ENCODE results near the gene COL13A1.

The COL13A1 gene

DNA sequence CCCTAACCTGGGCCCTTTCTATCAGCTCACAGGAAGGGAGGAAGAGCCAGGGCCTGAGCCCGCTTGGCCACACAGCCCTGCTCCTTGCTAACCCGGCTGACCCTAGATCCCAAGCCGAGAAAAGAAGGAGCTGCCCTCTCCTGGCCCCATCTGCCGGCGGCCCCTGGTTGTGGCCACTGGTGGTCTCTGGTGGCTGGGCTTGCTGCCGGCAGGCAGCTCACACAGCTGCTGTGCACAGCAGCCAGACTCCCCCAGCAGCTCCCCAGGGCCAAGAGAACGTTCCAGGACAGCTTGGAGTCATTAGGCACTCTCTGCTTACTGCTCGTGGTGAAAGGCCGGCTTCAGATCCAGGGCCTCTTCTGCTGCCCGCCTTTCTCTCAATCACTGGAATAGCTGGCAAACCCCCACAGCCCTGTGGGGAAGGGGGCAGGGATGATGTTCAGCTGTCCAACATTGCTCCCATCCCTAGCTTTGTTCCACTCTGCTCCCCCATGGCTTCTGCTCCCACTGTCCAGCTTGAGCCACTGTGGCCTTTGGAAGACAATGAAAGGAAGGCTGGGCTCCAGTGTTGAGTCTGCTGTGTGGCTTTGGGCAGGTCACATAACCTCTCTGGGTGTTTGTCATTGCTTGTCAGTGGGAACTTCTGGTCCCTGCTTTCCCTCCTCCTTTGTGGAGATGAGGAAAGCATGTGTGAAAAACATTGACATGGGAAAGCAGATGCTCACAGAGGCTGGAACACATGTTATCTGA is 35.4 kb upstream of the COL13A1 start:
- no peak overlapping the region for H3K9ac ChIP-seq (ENCODE audit: low read length in 5 of 5)
- H3K4me3 ChIP-seq (ENCODE audit: low read depth in 1 of 5, low read length in 5 of 5) = no peak overlapping the region
- H3K36me3 ChIP-seq (ENCODE audit: control insufficient read depth in 5 of 5, insufficient read depth in 5 of 5, low read length in 5 of 5) = no peaks in the 10 kb centered on the region
- no peak overlapping the region for H3K27ac ChIP-seq (ENCODE audit: low read depth, low read length)
- H3K9me3 ChIP-seq (ENCODE audit: control insufficient read depth in 5 of 5, low read length in 5 of 5) = no peaks in the 10 kb centered on the region
- H3K27me3 ChIP-seq (ENCODE audit: control insufficient read depth in 5 of 5, insufficient read depth in 4 of 5, low read length in 5 of 5) = peaks cover 0 to 49% (median 16%) of the 10 kb centered on the region in 5 donors
- peaks cover 0 to 6% (median 2%) of the 10 kb centered on the region in 5 donors for H3K4me1 ChIP-seq (ENCODE audit: control insufficient read depth in 5 of 5, insufficient read depth in 5 of 5, low read length in 5 of 5)

DNA sequence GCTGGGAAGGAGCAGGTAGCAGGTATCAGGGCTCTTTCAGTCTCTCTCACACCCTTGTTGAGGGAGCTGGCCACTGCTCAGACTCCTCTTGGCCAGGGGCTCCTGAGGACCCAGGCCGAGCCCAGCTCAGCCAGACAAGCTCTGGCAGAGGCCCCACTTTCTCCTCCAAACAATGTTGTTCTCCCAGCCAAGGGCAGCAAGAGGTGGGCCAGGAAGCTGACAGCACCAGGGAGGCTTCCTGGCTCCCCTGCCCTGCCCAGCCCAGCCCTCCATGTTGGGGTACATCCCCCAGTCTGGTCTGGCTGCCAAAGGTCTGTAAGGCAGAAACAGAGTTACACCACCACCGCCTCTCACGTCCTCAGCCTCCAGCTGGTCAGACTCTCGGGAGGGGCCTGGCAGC is 33.9 kb upstream of the COL13A1 start:
- H3K27ac ChIP-seq (ENCODE audit: low read depth, low read length) = no peak overlapping the region
- H3K4me3 ChIP-seq (ENCODE audit: low read depth in 1 of 5, low read length in 5 of 5) = no peak overlapping the region
- peaks cover 0 to 3% (median under 1%) of the 10 kb centered on the region in 5 donors for H3K9me3 ChIP-seq (ENCODE audit: control insufficient read depth in 5 of 5, low read length in 5 of 5)
- no peak overlapping the region for H3K9ac ChIP-seq (ENCODE audit: low read length in 5 of 5)
- peaks cover 0 to 42% (median 14%) of the 10 kb centered on the region in 5 donors for H3K27me3 ChIP-seq (ENCODE audit: control insufficient read depth in 5 of 5, insufficient read depth in 4 of 5, low read length in 5 of 5)
- H3K4me1 ChIP-seq (ENCODE audit: control insufficient read depth in 5 of 5, insufficient read depth in 5 of 5, low read length in 5 of 5) = peaks cover 0 to 6% (median 2%) of the 10 kb centered on the region in 5 donors
- H3K36me3 ChIP-seq (ENCODE audit: control insufficient read depth in 5 of 5, insufficient read depth in 5 of 5, low read length in 5 of 5) = no peaks in the 10 kb centered on the region

DNA sequence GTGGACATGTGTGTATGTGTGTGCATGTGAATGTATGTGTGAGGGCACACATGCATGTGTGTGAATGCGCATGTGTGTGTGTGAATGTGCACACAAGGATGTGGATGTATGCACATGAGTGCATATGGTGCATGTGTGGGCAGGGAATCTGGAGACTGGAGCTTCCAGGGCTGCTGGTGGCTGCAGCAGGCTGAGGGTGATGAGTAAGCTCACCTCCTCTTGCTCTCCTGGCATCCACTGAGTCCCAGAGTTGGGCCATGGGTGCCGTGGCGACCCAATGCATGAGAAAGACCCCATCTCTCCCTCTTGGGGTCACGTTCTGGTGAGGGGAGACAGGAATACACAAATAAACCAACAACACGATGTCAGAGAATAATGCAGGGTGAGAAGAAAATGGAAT is 33.3 kb upstream of the COL13A1 start:
- Histone ChIP-seq H3K4me1 (ENCODE audit: control insufficient read depth in 5 of 5, insufficient read depth in 5 of 5, low read length in 5 of 5) (peaks cover 0 to 6% (median 2%) of the 10 kb centered on the region in 5 donors), H3K9ac (ENCODE audit: low read length in 5 of 5) (no peak overlapping the region), H3K36me3 (ENCODE audit: control insufficient read depth in 5 of 5, insufficient read depth in 5 of 5, low read length in 5 of 5) (no peaks in the 10 kb centered on the region), H3K4me3 (ENCODE audit: low read depth in 1 of 5, low read length in 5 of 5) (no peak overlapping the region), H3K9me3 (ENCODE audit: control insufficient read depth in 5 of 5, low read length in 5 of 5) (peaks cover 0 to 7% (median 5%) of the 10 kb centered on the region in 5 donors), H3K27me3 (ENCODE audit: control insufficient read depth in 5 of 5, insufficient read depth in 4 of 5, low read length in 5 of 5) (peaks cover 0 to 42% (median 13%) of the 10 kb centered on the region in 5 donors), H3K27ac (ENCODE audit: low read depth, low read length) (no peak overlapping the region)

DNA sequence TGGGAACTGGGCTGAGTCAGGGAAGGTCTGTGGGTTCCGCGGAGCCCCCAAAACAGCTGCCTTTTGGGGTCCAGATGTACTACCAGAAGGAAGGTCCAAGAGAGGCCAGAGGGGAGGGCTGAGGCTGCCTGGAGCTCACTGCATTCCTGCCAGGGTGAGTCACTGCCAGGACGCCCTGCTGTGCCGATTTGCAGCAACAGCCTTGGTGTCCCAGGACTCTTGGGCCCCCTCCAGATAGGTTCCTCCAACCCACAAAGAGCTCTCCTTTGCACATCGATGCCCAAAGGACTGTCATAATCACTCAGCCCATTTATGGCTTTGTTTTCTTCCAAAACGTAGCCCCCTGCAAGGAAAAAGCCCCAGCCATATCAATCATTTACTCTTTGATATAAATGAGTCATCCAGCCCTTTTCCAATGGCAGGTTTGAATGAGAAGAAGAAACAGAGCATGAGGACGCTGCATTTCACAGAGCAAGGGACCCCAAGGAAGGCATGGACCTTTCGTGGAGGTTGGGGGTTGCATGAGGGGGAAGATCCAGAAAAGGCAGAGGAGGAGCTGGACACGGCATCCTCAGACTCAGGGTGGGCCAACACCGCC is 32.2 kb upstream of the COL13A1 start:
- H3K9me3 ChIP-seq (ENCODE audit: control insufficient read depth in 5 of 5, low read length in 5 of 5) = peaks cover 0 to 7% (median 5%) of the 10 kb centered on the region in 5 donors
- H3K4me1 ChIP-seq (ENCODE audit: control insufficient read depth in 5 of 5, insufficient read depth in 5 of 5, low read length in 5 of 5) = peaks cover 0 to 6% (median 2%) of the 10 kb centered on the region in 5 donors
- no peak overlapping the region for H3K27ac ChIP-seq (ENCODE audit: low read depth, low read length)
- H3K4me3 ChIP-seq (ENCODE audit: low read depth in 1 of 5, low read length in 5 of 5) = no peak overlapping the region
- no peaks in the 10 kb centered on the region for H3K36me3 ChIP-seq (ENCODE audit: control insufficient read depth in 5 of 5, insufficient read depth in 5 of 5, low read length in 5 of 5)
- peaks cover 0 to 40% (median 13%) of the 10 kb centered on the region in 5 donors for H3K27me3 ChIP-seq (ENCODE audit: control insufficient read depth in 5 of 5, insufficient read depth in 4 of 5, low read length in 5 of 5)
- H3K9ac ChIP-seq (ENCODE audit: low read length in 5 of 5) = no peak overlapping the region

DNA sequence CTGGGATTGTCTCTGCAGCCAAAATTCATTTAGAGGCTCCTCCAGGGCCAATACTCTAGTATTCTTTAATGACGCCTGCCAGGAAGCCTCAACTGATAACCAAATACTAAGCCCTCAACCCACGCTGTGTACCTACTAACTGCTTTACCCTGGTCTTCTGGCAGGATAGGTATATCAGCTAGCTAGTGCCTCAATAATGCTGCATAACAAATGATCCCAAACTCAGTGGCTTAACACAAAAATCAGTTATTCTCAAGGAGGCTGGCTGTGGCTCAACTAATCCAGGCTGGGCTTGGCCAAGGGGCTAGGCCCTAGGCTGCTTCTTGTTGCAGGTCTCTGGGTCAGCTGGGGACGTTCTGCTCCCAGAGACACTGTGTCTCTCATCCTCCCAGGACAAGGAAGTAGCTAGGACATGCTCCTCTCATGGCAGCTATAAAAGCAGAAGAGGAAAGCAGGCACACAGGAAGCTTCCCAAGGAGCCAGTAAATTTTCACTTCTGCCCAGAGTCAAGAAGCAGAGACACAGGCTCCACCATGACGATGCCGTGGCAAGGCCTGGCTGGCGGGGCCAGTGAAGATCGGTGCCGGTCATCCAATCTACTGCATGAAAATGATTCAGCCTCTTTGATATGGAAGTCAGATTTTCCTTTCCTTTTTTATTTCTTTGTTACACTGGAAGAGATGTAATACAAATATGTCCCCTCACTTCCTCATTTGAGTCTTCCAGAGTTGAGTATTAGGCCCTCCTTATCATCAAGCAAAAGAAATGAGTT is 28.6 kb upstream of the COL13A1 start:
- peaks cover 0 to 28% (median 8%) of the 10 kb centered on the region in 5 donors for H3K27me3 ChIP-seq (ENCODE audit: control insufficient read depth in 5 of 5, insufficient read depth in 4 of 5, low read length in 5 of 5)
- H3K9ac ChIP-seq (ENCODE audit: low read length in 5 of 5) = no peak overlapping the region
- peaks cover 0 to 7% (median 5%) of the 10 kb centered on the region in 5 donors for H3K9me3 ChIP-seq (ENCODE audit: control insufficient read depth in 5 of 5, low read length in 5 of 5)

DNA sequence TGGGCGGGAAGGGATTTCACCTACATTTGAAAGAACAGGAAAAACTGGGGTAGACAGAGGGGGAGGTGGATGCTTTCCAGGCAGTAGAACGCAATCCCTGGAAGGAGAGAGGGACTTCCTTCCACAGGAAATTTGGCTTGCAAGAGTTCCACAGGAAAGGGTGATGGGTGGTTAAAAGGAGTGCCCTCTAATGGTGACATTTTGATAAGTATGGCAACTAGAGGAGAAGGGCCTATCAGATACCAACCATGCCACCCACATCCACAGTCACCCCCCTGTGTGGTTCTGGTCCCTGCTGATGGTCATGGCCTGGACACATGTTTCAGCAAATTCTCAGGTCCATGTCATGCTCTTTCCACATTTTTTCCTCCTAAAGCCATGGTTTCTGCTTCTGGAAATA is 27.1 kb upstream of the COL13A1 start:
- no peak overlapping the region for H3K9ac ChIP-seq (ENCODE audit: low read length in 5 of 5)
- H3K27me3 ChIP-seq (ENCODE audit: control insufficient read depth in 5 of 5, insufficient read depth in 4 of 5, low read length in 5 of 5) = peaks cover 0 to 15% (median 3%) of the 10 kb centered on the region in 5 donors
- no peak overlapping the region for H3K4me3 ChIP-seq (ENCODE audit: low read depth in 1 of 5, low read length in 5 of 5)
- H3K36me3 ChIP-seq (ENCODE audit: control insufficient read depth in 5 of 5, insufficient read depth in 5 of 5, low read length in 5 of 5) = no peaks in the 10 kb centered on the region
- peaks cover 0 to 7% (median 5%) of the 10 kb centered on the region in 5 donors for H3K9me3 ChIP-seq (ENCODE audit: control insufficient read depth in 5 of 5, low read length in 5 of 5)
- no peak overlapping the region for H3K27ac ChIP-seq (ENCODE audit: low read depth, low read length)
- no peaks in the 10 kb centered on the region for H3K4me1 ChIP-seq (ENCODE audit: control insufficient read depth in 5 of 5, insufficient read depth in 5 of 5, low read length in 5 of 5)

More for the DNA sequence above, 28.6 kb upstream of the COL13A1 start:
- Histone ChIP-seq H3K4me3 (ENCODE audit: low read depth in 1 of 5, low read length in 5 of 5) (no peak overlapping the region), H3K4me1 (ENCODE audit: control insufficient read depth in 5 of 5, insufficient read depth in 5 of 5, low read length in 5 of 5) (no peaks in the 10 kb centered on the region), H3K27ac (ENCODE audit: low read depth, low read length) (no peak overlapping the region), H3K36me3 (ENCODE audit: control insufficient read depth in 5 of 5, insufficient read depth in 5 of 5, low read length in 5 of 5) (no peaks in the 10 kb centered on the region)

DNA sequence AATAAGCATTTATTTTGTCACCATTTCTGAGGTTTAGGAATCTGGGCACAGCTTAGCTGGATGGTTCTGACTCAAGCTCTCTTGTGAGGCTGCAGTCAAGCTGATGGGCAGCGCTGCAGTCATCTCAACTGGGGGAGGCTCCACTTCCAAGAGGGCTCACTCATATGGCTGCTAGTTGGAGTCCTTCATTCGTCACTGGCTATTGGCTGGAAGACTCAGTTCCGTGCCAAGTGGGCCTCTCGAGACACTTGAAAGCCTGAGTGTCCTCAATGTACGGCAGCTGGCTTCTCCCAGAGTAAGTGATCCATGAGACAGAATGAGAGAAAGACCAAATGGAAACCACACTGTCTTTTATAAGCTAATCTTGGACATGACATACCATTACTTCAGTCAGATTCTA is 21.6 kb upstream of the COL13A1 start:
- Histone ChIP-seq H3K27me3 (ENCODE audit: control insufficient read depth in 5 of 5, insufficient read depth in 4 of 5, low read length in 5 of 5) (peaks cover 0 to 26% (median 8%) of the 10 kb centered on the region in 5 donors), H3K36me3 (ENCODE audit: control insufficient read depth in 5 of 5, insufficient read depth in 5 of 5, low read length in 5 of 5) (no peaks in the 10 kb centered on the region), H3K4me1 (ENCODE audit: control insufficient read depth in 5 of 5, insufficient read depth in 5 of 5, low read length in 5 of 5) (no peaks in the 10 kb centered on the region), H3K9ac (ENCODE audit: low read length in 5 of 5) (no peak overlapping the region), H3K27ac (ENCODE audit: low read depth, low read length) (no peak overlapping the region), H3K9me3 (ENCODE audit: control insufficient read depth in 5 of 5, low read length in 5 of 5) (peaks cover 0 to 5% (median 0%) of the 10 kb centered on the region in 5 donors), H3K4me3 (ENCODE audit: low read depth in 1 of 5, low read length in 5 of 5) (no peak overlapping the region)

DNA sequence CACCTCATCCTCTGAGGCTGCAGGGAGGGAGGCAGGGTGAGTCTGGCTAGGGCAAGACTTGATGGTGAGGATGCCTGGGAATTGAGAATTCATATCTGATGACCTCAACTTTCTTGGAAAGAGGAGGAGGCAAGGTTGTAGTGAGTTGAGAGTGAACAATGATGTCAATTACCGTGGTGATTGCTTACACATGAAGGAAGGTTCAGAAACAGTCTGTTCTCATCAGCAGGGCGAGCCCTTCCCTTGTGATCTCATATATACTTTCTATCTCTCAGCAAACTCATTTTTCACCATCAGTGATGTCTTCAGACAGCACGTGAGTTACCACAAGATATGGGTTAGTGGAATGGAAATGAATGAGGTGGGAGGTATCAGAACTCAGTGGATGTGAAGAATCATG is 20.1 kb upstream of the COL13A1 start:
- Histone ChIP-seq H3K4me1 (ENCODE audit: control insufficient read depth in 5 of 5, insufficient read depth in 5 of 5, low read length in 5 of 5) (no peaks in the 10 kb centered on the region), H3K9me3 (ENCODE audit: control insufficient read depth in 5 of 5, low read length in 5 of 5) (peaks cover 0 to 5% (median 0%) of the 10 kb centered on the region in 5 donors), H3K27me3 (ENCODE audit: control insufficient read depth in 5 of 5, insufficient read depth in 4 of 5, low read length in 5 of 5) (peaks cover 0 to 28% (median 8%) of the 10 kb centered on the region in 5 donors), H3K36me3 (ENCODE audit: control insufficient read depth in 5 of 5, insufficient read depth in 5 of 5, low read length in 5 of 5) (no peaks in the 10 kb centered on the region), H3K4me3 (ENCODE audit: low read depth in 1 of 5, low read length in 5 of 5) (no peak overlapping the region), H3K9ac (ENCODE audit: low read length in 5 of 5) (no peak overlapping the region), H3K27ac (ENCODE audit: low read depth, low read length) (no peak overlapping the region)

DNA sequence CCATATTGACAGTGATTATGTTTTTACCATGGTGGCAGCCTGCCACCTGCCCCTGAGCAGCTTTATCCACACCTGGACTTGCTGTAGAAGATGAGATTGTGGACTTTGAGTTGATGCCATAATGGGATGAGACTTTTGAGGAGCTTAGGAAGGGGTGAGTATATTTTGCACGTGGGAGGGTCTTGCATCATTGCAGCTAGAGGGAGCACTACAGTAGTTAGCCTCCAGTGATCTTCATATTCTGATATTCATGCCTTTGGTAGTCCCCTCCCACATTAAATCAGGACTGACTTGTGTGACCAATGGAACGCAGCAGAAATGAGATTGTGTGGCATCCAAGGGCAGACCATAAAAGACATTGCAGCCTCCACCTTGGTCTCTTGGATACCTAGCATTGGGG is 18.2 kb upstream of the COL13A1 start:
- H3K9ac ChIP-seq (ENCODE audit: low read length in 5 of 5) = no peak overlapping the region
- no peaks in the 10 kb centered on the region for H3K36me3 ChIP-seq (ENCODE audit: control insufficient read depth in 5 of 5, insufficient read depth in 5 of 5, low read length in 5 of 5)
- no peak overlapping the region for H3K4me3 ChIP-seq (ENCODE audit: low read depth in 1 of 5, low read length in 5 of 5)
- H3K27me3 ChIP-seq (ENCODE audit: control insufficient read depth in 5 of 5, insufficient read depth in 4 of 5, low read length in 5 of 5) = peaks cover 0 to 35% (median 8%) of the 10 kb centered on the region in 5 donors
- H3K27ac ChIP-seq (ENCODE audit: low read depth, low read length) = no peak overlapping the region
- H3K9me3 ChIP-seq (ENCODE audit: control insufficient read depth in 5 of 5, low read length in 5 of 5) = peaks cover 0 to 5% (median 0%) of the 10 kb centered on the region in 5 donors
- no peaks in the 10 kb centered on the region for H3K4me1 ChIP-seq (ENCODE audit: control insufficient read depth in 5 of 5, insufficient read depth in 5 of 5, low read length in 5 of 5)
